Ishikawa (cell line): ENCODE results near the gene SSH2.

ENCODE experiments used
- EGR1 ChIP-seq: IDR thresholded peaks from 2 replicates; pipeline ENCODE4 v1.6.1; 2012
- EP300 ChIP-seq: IDR thresholded peaks from 2 replicates; pipeline ENCODE4 v1.6.1; 2012; ENCODE audit warnings: borderline replicate concordance
- RAD21 ChIP-seq: IDR thresholded peaks from 2 replicates; pipeline ENCODE4 v1.6.1; 2012; ENCODE audit warnings: low read depth
- ZBTB7A ChIP-seq: IDR thresholded peaks from 2 replicates; pipeline ENCODE4 v1.6.1; 2012; ENCODE audit warnings: low read depth
- TF ChIP-seq, protein P1 (sequence below): IDR thresholded peaks from 2 replicates; pipeline ENCODE4 v1.6.1; 2012; ENCODE audit warnings: low read depth, mild to moderate bottlenecking
- TF ChIP-seq, protein P2 (sequence below): IDR thresholded peaks from 2 replicates; pipeline ENCODE4 v1.6.1; 2012

DNA sequence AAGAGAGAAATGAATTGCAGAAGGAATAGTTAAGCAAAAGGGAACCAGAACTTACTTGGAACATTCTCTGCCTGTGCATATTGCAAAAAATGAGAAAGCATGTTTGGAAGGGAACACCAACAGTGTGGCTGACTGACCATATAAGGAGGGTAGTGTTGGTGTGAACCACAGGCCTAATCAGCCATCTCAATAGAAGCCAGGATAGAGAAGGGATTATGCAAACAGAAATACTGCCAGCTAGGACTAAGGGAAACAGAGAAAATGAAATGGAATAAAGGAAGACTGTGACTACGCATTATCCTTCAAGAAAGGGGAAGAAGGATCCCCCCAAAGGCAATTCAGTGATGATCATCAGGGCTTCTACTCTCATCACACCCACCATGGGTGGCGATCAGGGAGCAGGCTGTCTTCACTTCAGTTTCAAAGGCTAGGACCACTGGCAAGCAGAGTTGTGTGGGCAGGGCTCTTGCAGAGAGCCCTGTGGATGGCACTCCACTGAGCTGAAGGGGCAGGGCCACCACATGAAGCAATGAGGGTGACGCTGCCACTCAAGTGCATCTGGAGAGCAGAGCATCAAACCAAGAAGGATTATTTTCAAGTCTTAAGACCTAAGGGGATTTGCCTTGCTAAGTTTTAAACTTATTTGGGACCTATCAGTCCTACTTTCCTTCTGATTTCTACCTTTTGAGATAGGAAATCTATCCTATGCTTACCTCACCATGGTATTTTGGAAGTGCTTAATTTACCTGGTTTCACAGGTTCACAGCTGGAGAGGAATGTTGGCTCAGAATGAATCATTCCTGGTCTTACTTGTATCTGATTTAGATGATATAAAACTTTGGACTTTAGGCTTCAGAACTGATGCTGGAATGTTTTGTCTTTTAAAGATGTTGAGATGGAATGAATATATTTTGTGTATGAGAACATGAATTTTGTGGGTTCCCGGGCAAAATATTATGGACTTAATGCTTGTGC, 140.5 kb downstream of the SSH2 start:
- TF ChIP-seq EP300 (no peak), ZBTB7A (no peak), EGR1 (no peak), RAD21 (no peak)
- TF ChIP-seq, protein P1, sequence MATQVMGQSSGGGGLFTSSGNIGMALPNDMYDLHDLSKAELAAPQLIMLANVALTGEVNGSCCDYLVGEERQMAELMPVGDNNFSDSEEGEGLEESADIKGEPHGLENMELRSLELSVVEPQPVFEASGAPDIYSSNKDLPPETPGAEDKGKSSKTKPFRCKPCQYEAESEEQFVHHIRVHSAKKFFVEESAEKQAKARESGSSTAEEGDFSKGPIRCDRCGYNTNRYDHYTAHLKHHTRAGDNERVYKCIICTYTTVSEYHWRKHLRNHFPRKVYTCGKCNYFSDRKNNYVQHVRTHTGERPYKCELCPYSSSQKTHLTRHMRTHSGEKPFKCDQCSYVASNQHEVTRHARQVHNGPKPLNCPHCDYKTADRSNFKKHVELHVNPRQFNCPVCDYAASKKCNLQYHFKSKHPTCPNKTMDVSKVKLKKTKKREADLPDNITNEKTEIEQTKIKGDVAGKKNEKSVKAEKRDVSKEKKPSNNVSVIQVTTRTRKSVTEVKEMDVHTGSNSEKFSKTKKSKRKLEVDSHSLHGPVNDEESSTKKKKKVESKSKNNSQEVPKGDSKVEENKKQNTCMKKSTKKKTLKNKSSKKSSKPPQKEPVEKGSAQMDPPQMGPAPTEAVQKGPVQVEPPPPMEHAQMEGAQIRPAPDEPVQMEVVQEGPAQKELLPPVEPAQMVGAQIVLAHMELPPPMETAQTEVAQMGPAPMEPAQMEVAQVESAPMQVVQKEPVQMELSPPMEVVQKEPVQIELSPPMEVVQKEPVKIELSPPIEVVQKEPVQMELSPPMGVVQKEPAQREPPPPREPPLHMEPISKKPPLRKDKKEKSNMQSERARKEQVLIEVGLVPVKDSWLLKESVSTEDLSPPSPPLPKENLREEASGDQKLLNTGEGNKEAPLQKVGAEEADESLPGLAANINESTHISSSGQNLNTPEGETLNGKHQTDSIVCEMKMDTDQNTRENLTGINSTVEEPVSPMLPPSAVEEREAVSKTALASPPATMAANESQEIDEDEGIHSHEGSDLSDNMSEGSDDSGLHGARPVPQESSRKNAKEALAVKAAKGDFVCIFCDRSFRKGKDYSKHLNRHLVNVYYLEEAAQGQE, result no peak
- TF ChIP-seq, protein P2, sequence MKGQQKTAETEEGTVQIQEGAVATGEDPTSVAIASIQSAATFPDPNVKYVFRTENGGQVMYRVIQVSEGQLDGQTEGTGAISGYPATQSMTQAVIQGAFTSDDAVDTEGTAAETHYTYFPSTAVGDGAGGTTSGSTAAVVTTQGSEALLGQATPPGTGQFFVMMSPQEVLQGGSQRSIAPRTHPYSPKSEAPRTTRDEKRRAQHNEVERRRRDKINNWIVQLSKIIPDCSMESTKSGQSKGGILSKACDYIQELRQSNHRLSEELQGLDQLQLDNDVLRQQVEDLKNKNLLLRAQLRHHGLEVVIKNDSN, result no peak
